GM18867 (cell line): ENCODE results near the gene SCAP.

ENCODE experiments used
- ATAC-seq: cut with Tn5 transposase; IDR thresholded peaks from one replicate; pipeline ENCODE4 v1.9.1; 2021; ENCODE audit warnings: mild to moderate bottlenecking, moderate library complexity; ENCODE audit not compliant: unreplicated experiment

The SCAP gene

DNA sequence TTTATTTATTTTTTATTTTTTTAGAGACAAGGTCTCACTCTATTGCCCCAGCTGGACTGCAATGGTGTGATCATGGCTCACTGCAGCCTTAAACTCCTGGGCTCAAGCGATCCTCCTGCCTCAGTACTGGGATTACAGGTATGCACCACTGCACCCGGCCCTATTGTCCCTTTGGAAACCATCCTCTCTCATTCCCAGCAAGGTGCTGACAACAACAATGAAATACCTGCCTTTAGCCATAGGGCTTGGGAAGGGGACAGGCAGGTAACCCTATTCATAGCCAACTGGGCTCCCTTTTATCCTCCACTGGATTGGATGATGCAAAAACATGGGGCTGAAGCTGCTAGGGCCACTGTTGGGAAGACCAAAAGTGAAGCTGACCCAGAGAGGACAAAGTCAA lies 43.1 kb downstream of the SCAP start:
- no peak for ATAC-seq

DNA sequence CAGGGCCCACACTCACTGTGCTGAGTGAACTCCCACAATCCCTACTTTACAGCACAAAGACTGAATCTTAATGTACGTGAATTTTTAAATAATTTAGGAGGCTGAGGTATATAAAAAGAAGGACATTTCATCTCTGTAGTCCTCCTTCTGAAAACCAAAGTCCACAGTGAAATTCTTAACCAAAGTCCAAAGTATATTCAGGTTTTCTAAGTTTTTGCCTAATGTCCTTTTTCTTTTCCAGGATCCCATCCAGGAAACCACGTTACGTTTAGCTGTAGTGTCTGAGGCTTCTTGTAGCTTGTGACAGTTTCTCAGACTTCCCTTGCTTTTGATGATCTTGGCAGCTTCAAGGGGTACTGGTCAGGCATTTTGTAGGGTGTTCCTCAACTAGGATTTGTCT lies 44.5 kb downstream of the SCAP start:
- no peak for ATAC-seq

DNA sequence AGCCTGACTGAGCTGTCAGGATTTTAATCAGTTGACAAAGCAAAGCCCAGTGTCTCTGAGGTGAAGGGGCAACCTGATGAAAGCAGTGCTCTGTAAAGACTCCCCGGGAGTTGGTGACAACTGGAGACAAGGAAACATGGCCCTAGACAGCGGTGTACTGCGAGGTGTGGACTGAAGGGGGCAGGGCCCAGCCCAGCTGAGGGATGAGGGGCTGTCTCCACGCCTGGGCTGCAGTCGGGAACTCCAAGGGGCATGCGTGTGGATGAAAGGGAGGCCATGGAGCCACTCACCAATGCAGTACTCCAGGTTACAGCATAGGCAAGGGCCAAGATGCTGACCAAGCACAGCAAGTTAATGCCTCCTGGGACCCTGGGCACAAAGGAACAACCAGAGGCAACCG lies 45.1 kb downstream of the SCAP start:
- ATAC-seq: no peak

DNA sequence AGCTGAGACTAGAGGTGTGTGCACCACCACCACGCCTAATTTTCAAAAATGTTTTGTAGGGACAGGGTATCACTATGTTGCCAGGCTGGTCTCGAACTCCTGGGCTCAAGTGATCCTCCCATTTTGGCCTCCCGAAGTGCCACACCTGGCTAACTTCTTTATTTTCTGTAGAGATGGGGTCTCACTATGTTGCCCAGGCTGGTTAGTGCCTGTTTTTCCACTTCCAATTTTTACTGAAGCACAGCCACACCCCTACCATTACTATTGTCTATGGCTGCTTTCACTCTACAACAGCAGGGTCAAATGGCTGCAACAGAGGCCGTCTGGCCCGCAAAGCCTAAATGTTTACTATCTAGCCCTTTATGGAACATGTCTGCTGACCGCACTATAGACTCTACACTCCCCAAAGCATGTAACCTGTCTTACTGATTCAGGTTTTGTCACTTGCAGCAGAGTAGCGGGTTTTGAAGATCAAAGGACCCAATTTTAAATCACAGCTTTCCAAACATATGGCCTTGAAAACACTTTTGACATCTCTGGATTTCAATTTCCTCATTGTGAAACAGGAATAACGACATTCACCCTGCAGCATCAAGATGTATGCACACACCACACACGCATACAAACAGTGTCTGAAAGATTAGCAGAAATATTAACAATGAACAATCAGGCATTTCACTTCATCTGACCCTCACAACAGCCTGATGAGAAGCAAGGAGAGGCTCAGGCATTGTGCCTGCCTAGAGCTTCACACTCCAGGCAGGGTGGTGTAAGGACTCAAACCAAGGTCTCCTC lies 46.1 kb downstream of the SCAP start:
- ATAC-seq: no peak

DNA sequence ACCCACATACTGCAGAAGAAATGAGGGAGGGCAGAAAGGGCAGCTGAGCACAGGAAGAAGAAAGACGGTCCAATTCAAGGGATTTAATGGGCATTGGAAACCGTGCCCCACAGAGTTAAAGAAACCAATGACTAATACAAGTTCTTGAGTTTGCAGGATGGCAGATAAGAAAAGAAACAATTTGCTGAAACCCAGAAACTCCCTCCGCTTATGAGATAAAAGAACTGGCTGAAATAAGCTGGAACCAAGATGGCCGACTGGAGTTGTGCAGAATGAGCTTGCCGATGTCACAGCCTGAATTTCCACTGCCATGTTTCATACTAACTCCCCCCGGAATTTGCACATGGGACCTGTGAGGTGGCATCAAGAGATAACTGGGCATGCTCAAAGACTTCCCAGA lies 47.1 kb downstream of the SCAP start:
- no peak for ATAC-seq

DNA sequence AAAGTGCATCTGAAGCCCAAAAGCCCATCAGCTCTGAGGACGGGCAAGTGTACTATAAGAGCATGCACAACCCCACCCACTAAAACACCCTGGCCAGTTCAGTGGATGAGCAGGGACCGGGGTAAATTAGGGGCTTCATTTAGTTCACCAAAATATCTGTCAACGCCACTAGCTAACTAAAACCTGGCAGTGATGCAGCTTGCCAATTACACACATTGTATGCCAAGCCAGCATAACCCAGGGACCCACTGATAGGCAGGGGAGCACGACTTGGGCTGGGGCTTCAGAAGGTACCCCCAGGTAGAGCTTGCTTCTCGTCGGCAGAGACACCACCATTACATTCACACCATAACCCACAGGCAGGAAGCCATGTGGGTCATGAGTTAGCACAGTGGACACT lies 47.9 kb downstream of the SCAP start:
- no peak for ATAC-seq

DNA sequence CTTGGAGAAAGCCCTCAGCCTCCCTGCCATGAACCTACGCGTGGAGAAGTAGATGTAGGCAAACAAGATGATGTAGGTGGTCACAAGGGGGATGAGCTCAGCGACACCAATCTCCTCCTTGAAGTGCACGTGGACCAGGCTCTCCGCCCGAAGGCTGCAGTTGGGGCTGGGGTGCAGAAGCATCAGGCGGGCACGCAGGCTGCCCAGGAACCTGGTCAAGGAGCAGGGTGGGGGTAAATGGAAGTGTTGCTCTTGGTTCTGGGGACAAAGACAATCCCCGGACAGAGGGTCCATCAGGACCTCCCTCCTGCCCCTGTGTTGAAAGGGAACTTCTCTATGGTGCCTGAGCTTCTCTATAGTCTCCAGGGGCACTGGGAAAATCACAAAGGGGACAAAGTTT lies 49.8 kb downstream of the SCAP start:
- no peak for ATAC-seq

DNA sequence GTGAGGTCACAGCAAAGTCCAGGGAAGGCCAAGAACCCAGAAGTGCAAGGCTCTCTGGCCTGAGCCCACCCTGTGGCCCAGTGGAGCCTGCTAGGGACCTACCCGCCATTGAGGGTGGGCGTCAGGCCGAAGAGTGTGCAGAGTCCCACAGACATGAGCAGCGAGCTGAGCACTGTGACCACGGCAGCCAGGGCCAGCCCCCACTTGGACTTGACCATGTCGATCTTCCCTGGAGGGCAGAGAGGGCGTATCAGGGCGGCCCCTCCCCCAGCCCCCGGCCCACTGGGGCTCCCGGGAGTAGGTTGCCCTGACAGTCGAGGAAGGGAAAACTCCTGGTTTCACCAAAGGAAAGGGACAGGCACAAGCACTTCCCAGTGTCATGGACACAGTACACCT lies 50.4 kb downstream of the SCAP start:
- ATAC-seq: no peak

DNA sequence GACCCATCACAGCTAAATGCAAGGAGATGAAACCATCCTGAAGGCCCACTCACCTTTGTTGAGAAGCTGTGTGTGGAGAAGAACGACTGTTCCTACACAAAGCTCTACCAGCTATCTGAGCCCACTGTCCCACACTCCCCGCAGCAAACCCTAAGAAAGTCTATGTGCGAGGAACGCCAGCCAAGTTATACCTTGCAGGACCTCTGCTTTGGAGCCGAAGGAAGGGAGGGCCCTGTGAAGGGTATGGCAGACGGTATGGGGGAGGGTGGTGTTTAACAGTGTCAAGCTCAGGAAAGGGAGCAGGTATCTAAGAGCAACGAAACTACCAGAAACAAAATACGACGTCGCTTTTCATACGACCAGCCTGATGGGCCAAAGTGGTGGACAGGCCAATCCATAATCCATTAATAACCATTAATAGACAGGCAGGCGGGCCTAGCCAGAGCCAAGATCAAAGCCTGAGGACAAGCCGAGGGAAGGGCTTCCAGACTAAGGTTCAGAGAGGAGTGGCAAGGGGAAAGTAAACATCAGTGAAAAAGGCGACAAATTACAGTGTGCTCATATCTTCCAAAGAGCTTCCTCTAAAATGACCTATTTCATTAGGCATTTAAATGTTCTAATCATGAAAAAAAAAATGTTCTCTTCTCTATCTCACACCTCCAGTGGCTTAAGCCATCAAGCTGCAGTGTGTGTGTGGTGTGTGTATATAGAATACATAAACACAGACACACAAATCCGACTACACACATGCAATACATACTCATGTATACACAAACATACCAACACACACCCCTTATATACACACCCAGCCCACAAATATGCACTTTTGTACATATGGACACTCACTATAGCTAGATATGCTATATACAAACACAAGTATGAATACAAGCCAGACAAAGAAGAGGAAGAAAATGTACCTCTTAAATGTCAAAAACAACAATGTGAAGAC lies 51.0 kb downstream of the SCAP start:
- ATAC-seq: no peak

DNA sequence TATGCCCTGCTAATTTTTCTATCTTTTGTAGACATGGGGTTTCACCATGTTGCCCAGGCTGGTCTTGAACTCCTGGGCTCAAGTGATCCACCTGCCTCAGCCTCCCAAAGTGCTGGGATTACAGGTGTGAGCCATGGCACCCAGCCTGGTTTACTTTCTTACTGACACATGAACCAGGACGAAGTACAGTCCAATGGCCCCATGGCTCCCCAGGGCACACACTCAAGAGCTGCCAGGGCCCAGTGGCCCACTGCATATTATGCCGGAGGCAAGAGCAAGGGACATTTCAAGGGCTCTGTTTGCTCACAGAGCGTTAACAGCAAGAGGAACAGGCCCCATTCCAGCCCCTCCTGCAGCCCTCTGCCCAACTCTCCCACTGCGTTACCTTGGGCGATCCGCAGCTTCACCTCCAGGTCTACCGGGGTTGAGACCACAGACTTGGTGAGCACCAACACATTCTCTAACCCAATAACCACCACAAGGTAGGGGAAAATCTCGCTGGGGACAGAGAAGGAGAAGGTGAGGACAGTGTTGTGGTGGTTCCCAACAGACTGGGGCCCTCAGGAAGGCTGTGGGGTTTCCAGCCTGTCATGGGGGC lies 52.1 kb downstream of the SCAP start:
- ATAC-seq: no peak

DNA sequence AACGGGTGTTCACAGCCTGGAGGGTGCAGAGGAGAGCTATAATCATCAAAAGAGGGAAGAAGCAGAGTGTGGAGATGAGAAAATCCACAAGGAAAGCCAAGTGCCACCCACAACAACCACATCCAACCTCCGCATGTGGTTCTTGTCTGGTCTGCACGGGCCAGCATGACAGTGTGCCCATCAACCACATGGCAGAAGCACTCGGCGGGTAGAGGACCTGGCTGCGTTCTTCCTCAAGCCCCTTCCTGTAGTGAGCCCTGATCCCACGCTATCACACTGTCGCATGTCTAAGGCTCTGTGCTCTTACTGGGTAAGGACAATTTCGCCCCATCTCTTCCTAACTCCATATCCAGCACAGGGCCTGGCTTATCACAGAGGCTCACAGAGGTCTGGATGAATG lies 53.0 kb downstream of the SCAP start:
- no peak for ATAC-seq

DNA sequence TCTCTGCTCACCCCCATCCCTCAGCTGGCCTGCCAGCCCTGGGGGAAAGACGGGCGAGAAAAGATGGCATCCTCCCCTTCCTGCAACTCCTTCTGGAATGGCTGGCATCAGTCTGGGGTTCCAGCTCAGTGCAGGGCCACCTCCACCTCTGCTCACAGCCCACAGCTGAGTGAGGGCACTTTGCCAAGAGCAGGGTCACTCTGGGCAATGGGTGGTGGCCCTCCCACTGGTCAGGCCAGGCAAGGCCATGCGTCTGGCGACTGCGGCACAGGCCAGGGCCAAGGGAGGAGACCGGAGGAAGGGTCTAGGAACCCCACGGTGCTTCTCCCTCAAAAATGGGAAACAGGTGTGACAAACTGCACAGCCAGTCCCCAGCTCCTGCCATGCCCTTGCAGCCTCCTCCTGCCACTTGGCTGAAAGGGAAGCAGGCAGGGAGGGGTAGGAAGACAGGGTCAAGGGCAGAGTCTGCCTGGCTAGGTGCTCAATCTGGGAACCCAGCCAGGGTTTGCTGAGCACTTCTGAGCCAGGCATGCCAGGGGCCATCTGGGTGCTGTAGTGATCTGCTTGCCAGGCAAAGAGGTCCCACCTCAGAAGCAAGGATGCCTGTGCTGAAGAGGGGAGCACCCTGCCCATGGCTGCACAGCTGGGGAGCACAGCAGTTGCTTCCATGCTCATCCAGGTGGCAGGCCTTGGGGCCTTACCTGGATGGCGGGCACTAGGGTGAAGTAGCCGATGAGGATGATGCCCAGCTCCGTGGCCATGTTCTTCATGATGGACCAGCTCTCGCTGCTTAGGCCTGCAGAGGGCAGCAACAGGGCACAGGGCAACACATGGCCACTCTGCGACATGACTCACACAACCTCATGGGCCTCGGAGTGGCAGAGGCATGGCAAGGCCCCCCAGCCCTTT lies 53.7 kb downstream of the SCAP start:
- ATAC-seq: no peak

DNA sequence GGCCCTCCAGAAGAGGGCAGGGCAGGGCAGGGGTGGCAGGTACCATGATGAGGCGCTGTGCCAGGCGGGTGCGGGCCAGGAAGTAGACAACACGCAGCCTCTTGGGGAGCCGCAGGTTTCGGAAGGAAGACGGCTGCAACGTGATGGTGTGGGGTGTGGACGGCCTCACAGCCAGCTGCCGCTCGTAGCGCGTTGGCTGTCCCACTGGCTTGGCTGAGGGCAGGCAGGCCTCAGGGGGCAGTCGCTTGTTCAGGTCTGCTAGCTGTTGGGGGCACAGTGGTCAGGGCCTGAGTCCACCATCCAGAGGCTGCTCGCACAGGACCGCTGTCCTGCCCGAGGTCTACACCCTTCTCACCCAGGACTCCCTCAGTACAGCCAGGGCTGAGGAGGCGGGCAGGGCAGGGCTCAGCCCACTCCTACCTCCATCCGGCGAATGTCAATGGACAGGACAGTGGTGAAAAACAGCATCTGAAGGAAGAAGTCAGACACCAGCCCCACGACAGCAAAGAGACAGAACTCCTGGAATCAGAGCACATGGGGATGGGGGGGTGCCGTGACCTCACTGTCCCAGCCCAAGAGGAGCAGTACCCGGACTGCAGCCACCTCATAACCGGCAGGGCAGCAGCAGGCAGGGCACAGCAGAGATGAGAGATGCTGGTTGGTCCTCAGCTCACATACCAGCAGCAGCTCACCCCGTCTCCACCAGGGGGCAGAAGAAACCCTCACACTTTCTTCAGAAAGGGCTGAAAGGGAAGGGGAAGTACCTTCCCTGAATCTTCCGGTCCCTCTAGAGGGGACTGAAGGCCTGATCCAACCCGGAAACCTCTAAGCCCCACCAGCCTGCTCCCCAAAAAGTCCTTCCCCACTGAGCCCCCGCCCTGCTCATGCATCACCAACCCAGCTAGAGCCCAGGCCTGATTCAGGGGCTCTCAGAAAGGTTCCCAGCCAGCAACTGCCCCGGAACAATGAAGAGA lies 54.9 kb downstream of the SCAP start:
- peak; percentile 73 for ATAC-seq

DNA sequence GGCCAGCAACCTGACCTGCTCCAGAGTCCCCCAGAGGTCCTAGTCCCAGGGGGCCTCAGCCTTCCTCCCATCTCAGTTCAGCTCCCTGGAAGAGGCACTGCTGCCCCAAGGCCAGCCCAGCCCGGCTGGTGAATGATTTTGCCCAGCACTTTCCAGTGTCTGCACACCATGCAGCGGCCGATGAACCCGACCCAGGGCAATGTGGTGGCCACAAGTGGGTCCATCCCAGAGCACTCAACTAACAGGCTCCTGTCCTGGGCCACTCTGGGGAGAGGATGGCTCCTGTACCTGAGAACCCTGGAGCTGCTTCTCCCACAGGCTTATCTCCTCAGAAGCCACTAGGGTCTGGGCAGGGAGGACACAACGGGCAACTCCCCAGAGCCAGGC lies 55.7 kb downstream of the SCAP start:
- ATAC-seq: no peak

DNA sequence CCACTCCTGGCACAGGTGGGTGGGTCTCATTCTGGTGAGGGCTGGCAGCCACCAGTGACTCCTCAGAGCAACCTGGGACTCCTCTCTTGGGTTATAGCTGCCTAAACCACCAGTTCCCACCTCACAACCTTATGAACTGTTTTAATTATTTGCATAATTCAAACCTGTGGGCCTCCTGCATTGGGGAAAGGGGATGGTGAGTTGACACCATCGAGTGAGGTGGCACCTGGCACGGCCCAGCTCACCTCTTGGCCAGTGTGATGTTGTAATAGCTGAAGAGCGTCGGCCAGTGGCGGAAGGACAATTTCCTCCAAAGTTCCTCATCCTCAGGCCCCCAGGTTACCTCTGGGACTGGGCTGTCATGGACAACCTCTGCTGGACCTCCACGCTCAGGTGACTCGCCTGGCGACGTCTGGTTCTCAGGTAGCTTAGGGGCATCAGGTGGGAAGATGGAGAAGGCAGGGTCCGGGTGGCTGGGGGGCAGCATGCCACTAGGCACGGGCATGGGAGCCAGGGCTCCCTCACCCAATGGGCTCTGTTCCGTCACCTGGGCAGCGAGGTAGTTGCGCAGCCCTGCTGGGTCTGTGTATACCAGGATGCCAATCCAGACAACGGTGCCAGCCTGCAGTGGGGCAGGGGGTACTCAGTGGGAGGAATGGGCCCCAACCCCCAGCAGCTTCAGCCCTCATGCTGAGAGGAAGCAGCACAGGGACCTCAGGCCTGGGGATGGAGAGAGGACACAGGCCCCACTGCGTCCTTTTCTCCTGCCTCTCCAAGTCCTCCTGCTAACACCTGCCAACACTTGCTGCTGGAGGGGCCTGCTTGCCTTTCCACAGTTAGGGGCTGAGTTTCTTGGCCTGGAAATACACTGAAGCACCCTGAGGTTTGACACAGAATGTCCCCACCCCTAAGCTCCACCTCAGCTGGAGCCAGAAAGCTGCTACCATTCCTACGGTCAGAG lies 56.4 kb downstream of the SCAP start:
- ATAC-seq: no peak

DNA sequence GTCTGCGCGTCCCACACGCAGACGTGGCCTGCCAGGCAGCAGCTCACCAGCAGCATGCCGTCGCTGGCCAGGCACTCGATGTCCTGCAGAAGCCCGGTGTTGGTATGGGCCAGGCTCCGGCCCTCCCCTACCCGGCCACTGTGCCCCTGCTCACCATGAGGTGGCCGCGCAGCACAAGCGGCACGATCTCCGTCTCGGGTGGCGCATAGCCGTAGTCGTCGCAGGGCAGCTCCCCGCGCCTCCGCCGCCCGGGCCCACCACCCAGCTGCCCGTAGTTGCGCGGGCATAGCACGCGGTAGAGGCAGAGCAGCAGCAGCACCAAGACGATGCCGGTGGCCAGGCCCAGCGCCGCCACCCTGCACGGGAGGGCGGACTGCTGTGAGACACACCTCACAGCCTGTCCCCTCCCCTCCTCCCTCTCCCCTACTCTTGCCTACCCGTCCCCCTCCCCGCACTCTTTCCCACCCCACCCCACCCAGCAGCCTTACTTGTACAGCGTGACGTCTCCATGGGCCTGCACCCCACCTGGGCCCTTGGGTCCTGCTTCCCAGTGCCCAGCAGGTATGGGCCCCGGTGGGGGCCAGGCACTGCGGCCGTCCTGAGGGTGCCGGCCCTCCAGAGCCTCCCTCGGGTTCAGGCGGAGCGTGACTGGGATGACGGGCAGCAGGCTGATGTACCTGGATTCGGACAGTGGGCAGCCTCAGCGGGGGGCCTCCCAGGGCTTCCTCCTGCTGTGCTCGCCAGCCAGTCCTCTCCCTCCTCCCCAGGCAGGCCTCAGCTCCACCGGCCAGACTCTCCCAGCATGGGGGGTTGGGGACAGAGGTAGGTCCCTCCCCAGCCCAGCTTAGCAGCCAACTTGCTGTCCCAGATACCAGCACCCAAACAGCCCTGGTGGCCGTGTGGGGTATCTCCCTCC lies 57.3 kb downstream of the SCAP start:
- ATAC-seq: no peak

DNA sequence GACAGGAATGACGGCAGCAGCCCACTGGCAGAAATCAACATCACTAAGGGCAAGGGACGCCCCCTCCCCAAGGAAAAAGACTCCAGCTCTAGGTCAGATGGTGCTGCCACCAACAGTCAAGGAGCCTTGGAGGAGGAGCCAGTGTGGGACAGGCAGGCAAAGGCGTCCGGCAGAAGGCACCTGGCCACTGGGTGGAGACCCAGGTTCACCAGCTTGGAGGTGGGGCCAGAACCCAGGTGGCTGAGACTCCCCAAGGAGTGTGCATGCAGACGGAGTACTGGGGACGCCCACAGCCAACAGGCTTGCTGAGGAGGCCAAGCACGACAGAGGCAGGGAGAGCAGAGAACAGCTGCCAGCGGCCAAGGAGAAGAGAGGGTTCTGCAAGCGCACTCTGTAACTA lies 59.7 kb downstream of the SCAP start:
- no peak for ATAC-seq
